Sciatic nerve (tissue), 2 donors: ENCODE measurements around the gene PLP2. TPM values are rescaled to one million over a fixed set of nuclear protein-coding genes. Genes with fewer than 3 reads are reported as not detected.

ENCODE experiments used
- ATAC-seq: fragments of 200-7000 bp; cut with Tn5 transposase; one replicate; pipeline ENCODE4 v1.9.1; 2020; ENCODE audit warnings: mild to moderate bottlenecking, moderate library complexity
- DNase-seq: peaks from one replicate; pipeline ENCODE4 v3.0.0-alpha.2; 2020; ENCODE audit warnings: low spot score
- intact Hi-C: fragments of 100-400 bp; cut with DNase I; formaldehyde crosslinking; loops from one replicate; pipeline ENCODE4 v1.14.2; 2022
- total RNA-seq: library from RNA; stranded (reverse); fragmentation: NEBNext Ultra II Directional; extraction: Animal tissue kit (Norgen Biotek cat#: 25700); gene quantifications from one replicate; pipeline ENCODE4 v1.2.1, GENCODE V29; 2021
- donor health status: DM: no; HTN: no; CAD: no.
- donor health status: DM: no; HTN: no; CAD: no.

The PLP2 gene
- total RNA-seq, 1 donor from 2014 or later = 103 TPM

- DNase-seq (no peak), ATAC-seq (no peak)
- intact Hi-C loops = no loop called here
Observed at GRCh38 chrX:49202022-49202421, 30.3 kb downstream of the PLP2 start.

GRCh38 chrX:49203536-49203935 lies 31.8 kb downstream of the PLP2 start:
- intact Hi-C loops = no loop called here
- no peak for ATAC-seq

GRCh38 chrX:49204017-49204416 lies 32.3 kb downstream of the PLP2 start:
- no peak for DNase-seq
- no peak for ATAC-seq
- intact Hi-C loops = no loop called here

More at GRCh38 chrX:49203536-49203935, 31.8 kb downstream of the PLP2 start:
- no peak for DNase-seq

- intact Hi-C loops = no loop called here
- ATAC-seq (no peak), DNase-seq (no peak)
Observed at GRCh38 chrX:49204709-49205108, 33.0 kb downstream of the PLP2 start.

- ATAC-seq (no peak), DNase-seq (no peak)
- intact Hi-C loops = no loop called here
Observed at GRCh38 chrX:49205443-49205842, 33.7 kb downstream of the PLP2 start.

- DNase-seq = no peak
- intact Hi-C loops = no loop called here
Observed at GRCh38 chrX:49206543-49206942, 34.8 kb downstream of the PLP2 start.

GRCh38 chrX:49208399-49208798 lies 36.7 kb downstream of the PLP2 start:
- intact Hi-C loops = no loop called here
- ATAC-seq (no peak), DNase-seq (no peak)

More at GRCh38 chrX:49206543-49206942, 34.8 kb downstream of the PLP2 start:
- ATAC-seq = no peak

- DNase-seq (no peak), ATAC-seq (no peak)
- intact Hi-C loops = loop anchor here (5.0 kb wide), 1 partner anchor 1103 kb away; no protein-coding TSS in a partner anchor
Observed at GRCh38 chrX:49209434-49210251, 37.9 kb downstream of the PLP2 start.

GRCh38 chrX:49210406-49210805 lies 38.7 kb downstream of the PLP2 start:
- ATAC-seq (no peak), DNase-seq (no peak)
- intact Hi-C loops = loop anchor here (5.0 kb wide), 1 partner anchor 1102 kb away; no protein-coding TSS in a partner anchor

GRCh38 chrX:49211074-49211473 lies 39.4 kb downstream of the PLP2 start:
- intact Hi-C loops = loop anchor here (5.0 kb wide), 1 partner anchor 1101 kb away; no protein-coding TSS in a partner anchor
- ATAC-seq = no peak
- DNase-seq = no peak

- ATAC-seq (no peak), DNase-seq (no peak)
- intact Hi-C loops = loop anchor here (5.0 kb wide), 1 partner anchor 1100 kb away; no protein-coding TSS in a partner anchor
Observed at GRCh38 chrX:49212209-49212608, 40.5 kb downstream of the PLP2 start.

- ATAC-seq = no peak
- intact Hi-C loops = loop anchor here (5.0 kb wide), 1 partner anchor 1099 kb away; no protein-coding TSS in a partner anchor
- no peak for DNase-seq
Observed at GRCh38 chrX:49212861-49213260, 41.2 kb downstream of the PLP2 start.

- DNase-seq (no peak), ATAC-seq (no peak)
- intact Hi-C loops = loop anchor here (5.0 kb wide), 1 partner anchor 1098 kb away; no protein-coding TSS in a partner anchor
Observed at GRCh38 chrX:49214416-49214815, 42.7 kb downstream of the PLP2 start.

GRCh38 chrX:49214996-49215526 lies 43.4 kb downstream of the PLP2 start:
- intact Hi-C loops = loop anchor here (5.0 kb wide), 1 partner anchor 1097 kb away; no protein-coding TSS in a partner anchor
- DNase-seq = no peak
- ATAC-seq = no peak

GRCh38 chrX:49220100-49220499 lies 48.4 kb downstream of the PLP2 start:
- intact Hi-C loops = no loop called here
- no peak for ATAC-seq
- DNase-seq = no peak

GRCh38 chrX:49221868-49222267 lies 50.2 kb downstream of the PLP2 start:
- intact Hi-C loops = no loop called here
- DNase-seq (no peak), ATAC-seq (no peak)
